Measurements from ENCODE around the gene NEAT1.
"Not testable (repeated sequence)": the region's sequence is repeated elsewhere in the genome, so short reads cannot be mapped to it uniquely, and the experiment has no call there.

Gene NEAT1

DNA sequence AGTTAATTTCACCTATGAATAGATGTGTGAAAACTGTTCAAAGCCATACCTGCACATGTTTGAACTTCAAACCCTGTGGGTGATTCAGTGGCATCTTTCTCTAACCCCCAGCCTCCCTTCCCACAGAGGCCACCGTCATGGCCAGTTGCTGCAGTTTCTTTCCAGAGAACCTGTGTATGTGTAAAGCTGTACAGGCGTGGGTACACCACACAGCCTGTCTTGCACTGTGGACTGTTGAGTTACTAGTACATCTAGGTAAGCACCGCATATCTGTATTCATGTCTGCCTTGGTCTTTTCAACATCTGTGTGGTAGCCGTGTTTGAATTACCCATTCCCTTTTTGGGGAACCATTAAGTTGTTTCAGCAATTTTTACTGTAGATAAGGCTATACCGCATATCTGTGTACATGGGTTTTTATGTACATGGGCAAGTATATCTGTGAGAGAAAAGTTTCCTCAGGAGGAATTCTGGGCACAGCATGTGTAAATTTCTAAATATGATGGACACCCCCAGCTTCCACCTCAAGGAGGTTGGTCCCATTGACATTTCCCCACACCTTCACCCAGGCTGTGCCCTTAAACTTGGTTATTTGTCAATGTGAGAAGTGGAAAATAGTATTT lies 13.9 kb downstream of the NEAT1 start:
- DNase-seq: no peak

GRCh38 chr11:65437436-65438227 lies 15.0 kb downstream of the NEAT1 start:
- no peak for DNase-seq

- no peak for DNase-seq
Observed at GRCh38 chr11:65438257-65439151, 15.9 kb downstream of the NEAT1 start.

DNA sequence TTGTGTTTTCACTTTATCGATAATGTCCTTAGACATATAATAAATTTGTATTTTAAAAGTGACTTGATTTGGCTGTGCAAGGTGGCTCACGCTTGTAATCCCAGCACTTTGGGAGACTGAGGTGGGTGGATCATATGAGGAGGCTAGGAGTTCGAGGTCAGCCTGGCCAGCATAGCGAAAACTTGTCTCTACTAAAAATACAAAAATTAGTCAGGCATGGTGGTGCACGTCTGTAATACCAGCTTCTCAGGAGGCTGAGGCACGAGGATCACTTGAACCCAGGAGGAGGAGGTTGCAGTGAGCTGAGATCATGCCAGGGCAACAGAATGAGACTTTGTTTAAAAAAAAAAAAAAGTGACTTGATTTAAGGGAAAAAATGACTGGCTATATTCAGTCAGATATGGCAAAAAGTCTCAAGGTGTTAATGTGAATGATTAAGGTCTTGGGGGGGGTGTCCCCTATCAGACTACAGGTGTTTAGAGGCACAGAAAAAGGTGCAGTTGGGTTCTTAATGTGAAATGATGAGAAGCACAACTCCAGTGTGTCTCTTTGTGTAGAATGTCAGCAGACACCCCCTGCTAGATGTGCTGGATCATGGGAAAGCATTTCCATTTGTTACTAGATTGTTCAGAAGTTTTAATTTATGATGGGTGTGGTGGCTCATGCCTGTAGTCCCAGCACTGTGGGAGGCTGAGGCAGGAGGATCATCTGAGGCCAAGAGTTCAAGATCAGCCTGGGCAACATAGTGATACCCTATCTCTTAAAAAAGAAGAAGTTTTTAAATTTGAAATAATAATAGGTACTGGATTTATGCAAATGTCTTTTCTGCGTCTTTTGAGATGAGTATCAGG lies 17.0 kb downstream of the NEAT1 start:
- DNase-seq: no peak

- no peak for DNase-seq
Observed at GRCh38 chr11:65440831-65441499, 18.4 kb downstream of the NEAT1 start.

DNA sequence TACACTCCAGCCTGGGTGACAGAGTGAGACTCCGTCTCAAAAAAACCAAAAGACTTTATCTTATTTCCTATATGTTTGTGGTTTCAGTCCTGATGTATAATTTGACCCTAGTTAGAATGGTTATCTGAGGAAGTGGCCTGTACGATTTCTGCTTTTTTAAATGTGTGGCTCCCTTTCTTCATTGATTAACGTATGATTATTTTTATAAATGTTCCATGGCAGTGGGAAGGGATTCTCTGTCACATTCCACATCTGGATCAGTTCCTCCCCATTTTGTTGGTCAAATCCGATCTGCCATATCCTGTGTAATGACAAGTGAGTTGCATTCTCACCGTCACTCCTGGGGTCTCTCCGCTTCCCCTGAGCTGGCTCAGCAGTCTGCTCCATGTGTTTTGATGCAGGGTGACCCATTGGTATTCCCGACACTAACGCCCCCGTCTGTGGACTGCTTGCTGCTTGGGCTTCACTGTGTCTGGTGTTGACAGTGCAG lies 20.3 kb downstream of the NEAT1 start:
- DNase-seq: no peak

GRCh38 chr11:65444314-65445051 lies 21.9 kb downstream of the NEAT1 start:
- no peak for DNase-seq

DNA sequence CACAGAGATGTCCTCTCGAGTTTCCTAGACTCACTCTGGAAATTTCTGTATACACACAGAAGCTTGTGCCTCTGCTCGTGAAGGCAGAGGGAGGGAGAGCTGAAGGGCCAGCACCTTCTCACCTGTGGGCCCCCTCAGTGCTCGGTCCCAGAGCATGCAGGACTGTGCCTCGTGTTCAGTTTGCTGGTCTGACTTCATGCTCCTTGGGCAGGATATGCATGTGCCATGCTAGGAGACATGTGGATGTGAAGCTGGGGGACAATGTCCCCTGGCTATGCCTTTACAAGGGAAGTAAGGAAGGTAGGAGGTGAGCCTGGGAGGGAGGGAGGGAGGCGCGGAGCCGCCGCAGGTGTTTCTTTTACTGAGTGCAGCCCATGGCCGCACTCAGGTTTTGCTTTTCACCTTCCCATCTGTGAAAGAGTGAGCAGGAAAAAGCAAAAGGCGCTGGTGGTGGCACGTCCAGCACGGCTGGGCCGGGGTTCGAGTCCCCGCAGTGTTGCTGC lies 22.6 kb downstream of the NEAT1 start:
- DNase-seq: no peak

DNA sequence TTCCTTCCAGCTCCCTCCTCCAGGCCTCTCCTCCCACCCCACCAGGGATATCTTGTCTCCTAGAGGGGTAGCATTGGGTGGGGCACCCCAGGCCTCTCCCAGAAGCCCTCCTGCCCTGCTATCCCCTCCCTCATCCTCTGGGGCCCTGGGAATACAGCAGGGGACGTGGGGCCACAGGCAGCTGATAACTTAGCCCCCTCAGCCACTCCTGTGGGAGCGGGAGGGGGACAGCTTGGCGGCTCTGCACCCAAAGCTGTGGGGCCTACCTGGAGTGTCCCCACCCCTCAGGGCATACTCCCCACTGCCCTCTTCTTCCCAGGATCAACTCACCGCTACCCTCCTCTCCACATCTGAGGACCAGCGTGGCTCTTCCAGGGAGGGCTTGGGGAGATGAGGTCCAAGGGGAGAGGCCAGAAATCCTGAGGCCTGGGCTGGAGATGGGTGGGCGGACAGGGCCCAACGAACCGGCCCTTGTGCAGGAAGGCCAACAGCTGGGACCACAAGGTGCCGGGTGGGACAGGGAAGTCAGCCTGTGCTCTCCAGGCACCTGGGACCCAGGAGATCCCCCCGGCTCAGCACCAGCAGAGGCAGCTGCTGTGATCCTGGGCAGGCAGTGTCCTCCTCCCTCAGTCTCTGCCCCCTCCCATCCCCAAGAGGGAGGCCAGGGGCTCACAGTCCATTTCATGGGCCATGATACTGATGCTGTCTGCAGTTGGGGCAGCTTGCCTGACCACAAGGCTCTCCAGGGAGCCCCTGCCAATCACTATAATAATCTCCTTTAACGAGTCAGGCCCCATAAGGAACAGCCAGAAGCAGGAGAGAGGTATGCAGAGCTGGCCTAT lies 23.2 kb downstream of the NEAT1 start:
- no peak for DNase-seq

DNA sequence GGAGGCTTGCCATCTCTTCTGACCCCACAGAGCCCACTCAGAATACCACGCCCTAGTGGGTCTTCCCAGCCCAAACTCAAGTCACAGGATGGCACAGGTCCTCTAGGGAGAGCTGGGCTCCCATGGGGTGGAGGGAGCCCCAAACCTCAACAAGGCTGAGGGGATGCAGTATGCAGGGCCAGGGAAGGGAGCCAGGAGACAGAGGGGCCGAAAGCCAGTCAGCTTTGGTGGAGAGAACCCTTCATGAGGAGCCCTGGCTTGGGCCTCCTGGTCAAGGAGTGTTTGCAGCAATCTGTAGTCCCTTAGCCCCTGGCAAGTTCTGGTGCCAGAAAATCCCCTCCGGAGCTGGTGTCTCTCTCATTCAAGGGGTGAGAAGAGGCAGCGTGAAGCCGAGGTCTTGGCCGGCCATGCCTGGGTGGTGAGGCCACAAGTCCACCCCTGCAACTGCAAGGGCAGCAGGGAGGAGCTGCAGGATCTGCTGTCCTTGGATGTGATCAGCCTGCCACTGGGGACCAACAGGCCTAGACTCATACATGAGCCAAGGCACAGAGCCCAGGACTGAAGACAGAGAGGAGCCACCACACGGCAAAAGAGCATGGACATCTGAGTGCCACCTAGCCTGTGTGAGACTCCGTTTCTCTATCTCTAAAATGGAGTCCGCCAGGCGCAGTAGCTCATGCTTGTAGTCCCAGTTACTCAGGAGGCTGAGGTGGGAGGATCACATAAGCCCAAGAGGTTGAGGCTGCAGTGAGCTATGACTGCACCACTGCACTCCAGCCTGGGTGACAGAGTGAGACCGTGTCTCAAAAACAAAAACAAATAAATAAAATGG lies 24.1 kb downstream of the NEAT1 start:
- DNase-seq: no peak

- no peak for DNase-seq
Observed at GRCh38 chr11:65448074-65448417, 25.4 kb downstream of the NEAT1 start.

DNA sequence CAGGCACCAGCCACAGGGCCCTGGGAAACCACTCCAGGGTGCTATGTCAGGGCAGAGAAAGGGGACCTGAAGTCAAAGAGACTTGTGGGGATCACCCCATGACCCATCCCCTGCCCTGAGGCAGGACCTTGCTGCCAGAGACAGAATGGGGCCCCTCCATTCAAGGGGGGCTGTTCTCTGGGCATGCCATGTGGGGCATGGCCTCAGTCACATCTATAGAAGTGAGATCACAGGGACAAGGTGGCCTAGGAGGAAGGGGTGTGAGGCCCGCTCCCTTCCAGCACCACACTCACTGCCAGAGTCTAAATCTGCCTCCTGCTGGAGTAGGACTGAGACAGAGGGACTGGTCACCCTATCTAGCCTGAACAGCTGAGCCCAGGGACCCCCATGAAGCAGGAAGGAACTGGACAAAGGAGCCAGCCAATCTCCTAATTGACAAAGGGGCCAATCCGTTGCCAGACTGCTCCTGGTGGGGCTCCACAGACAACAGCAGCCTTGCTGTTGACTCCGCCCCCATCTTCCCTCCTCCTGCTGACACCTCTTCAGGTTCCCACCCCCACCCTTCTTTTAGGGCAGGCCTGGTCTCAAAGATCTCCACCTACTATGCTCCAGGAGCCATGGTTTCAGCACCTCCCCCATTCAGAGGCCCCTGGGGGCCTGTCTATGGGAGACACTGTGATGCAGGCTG lies 26.0 kb downstream of the NEAT1 start:
- no peak for DNase-seq

DNA sequence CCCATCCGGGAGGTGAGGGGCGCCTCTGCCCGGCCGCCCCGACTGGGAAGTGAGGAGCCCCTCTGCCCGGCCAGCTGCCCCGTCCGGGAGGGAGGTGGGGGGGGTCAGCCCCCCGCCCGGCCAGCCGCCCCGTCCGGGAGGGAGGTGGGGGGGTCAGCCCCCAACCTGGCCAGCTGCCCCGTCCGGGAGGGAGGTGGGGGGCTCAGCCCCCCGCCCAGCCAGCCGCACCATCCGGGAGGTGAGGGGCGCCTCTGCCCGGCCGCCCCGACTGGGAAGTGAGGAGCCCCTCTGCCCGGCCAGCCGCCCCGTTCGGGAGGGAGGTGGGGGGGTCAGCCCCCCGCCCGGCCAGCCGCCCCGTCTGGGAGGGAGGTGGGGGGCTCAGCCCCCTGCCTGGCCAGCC lies 28.7 kb downstream of the NEAT1 start:
- not testable (repeated sequence) for DNase-seq

GRCh38 chr11:65452259-65452658 lies 29.7 kb downstream of the NEAT1 start:
- DNase-seq: not testable (repeated sequence)

- DNase-seq: no peak
Observed at GRCh38 chr11:65452806-65453490, 30.4 kb downstream of the NEAT1 start.

DNA sequence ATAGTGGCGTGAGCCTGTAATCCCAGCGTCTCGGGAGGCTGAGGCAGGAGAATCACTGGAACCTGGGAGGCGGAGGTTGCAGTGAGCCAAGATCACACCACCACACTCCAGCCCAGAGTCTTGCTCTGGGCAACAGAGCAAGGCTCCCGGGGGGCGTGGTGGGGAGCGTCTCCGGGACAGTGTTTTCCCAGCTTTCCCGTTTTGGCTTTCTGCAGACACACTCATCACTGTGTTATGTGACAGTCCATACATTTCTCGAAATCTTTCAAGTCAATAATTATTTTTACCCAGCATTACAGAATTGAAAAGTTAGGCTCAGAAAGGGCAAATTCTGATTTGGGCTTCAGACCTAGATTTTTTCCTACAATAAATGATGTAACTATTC lies 31.7 kb downstream of the NEAT1 start:
- no peak for DNase-seq

DNA sequence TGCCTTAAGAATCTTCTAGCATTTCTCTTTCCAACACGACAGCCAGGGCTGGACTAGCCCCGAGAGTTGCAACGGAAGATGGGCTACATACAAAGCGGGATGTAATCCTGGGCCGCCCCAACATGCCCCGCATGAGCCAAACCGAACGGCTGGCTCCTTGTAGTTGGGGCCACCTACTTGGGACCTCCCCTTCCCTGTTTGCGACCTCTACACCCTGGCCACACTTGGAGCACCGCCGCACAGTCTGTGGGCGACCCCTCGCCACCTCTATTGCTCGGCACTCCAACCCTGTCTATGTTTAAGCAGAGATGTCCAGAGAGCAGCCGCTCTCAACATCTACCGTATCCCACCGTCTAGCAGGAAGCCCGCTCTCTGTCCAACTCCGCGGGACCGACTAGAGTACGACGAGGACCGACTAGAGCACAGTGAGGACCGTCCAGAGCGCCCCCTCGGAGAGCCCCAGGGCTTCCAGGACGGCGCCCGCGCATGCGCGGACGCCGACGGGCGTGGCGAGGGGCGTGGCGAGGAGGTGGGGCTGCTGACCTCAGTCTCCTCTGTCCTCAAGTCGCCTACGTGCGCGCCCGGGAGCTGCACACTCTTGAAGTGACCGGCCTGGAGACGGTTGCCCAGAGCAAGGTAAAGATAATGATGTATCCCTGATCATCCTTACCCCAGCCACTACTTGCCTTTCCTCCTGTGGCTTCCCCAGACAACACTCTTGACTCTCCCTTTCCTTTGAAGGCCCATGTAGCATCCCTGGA lies 32.3 kb downstream of the NEAT1 start:
- DNase-seq: peak; percentile 98
